H1 (cell line): Measurements from ENCODE around the gene WNT3A. TPM values are rescaled to one million over a fixed set of nuclear protein-coding genes. Genes with fewer than 3 reads are reported as not detected.

Source experiments
- CTCF ChIA-PET: fragments of 300-600 bp; sonication (Branson Sonifier 250); formaldehyde crosslinking; loops from one replicate; lab custom pipeline; 2021; ENCODE audit not compliant: partially characterized antibody; lab: Charles Lee
- POLR2A ChIA-PET: fragments of 300-600 bp; sonication (Branson Sonifier 250); formaldehyde crosslinking; loops from one replicate; lab custom pipeline; 2021; ENCODE audit warnings: inconsistent platforms; ENCODE audit not compliant: partially characterized antibody; lab: Charles Lee
- DNase-seq, 2 experiments: peaks; one replicate each; pipeline versions ENCODE4 v3.0.0 to v3.0.0-alpha.2; 2010 to 2022; ENCODE audit warnings: low spot score in 2 of 2, low read depth in 1 of 2, mixed read lengths in 1 of 2
- FAIRE-seq: peaks from 2 replicates; lab custom pipeline; 2011; peaks lifted over from hg19 to GRCh38; lab: Jason Lieb, UNC
- H2AFZ ChIP-seq: 2 replicates; pipeline ENCODE4 v1.8.1; 2012; ENCODE audit warnings: low read length, inconsistent platforms
- H2AK5ac ChIP-seq: 2 replicates; pipeline ENCODE4 v1.6.1; 2013; ENCODE audit warnings: low read depth, low read length
- H2BK120ac ChIP-seq: replicated peaks from 2 replicates; pipeline ENCODE3; 2013; ENCODE audit warnings: low read depth, low read length, inconsistent platforms
- H2BK12ac ChIP-seq: 2 replicates; pipeline ENCODE4 v1.6.1; 2013; ENCODE audit warnings: low read depth, low read length
- H2BK15ac ChIP-seq: 2 replicates; pipeline ENCODE4 v1.6.1; 2013; ENCODE audit warnings: low read length
- H2BK20ac ChIP-seq: 2 replicates; pipeline ENCODE4 v1.6.1; 2013; ENCODE audit warnings: low read length
- H2BK5ac ChIP-seq: 2 replicates; pipeline ENCODE4 v1.6.1; 2013; ENCODE audit warnings: low read depth, low read length
- H3K14ac ChIP-seq: 2 replicates; pipeline ENCODE4 v1.6.1; 2013; ENCODE audit warnings: inconsistent platforms; ENCODE audit not compliant: insufficient read length
- H3K18ac ChIP-seq: 2 replicates; pipeline ENCODE4 v1.6.1; 2013; ENCODE audit warnings: low read length; ENCODE audit errors: extremely low read depth
- H3K23ac ChIP-seq: 2 replicates; pipeline ENCODE4 v1.6.1; 2013; ENCODE audit warnings: inconsistent platforms; ENCODE audit not compliant: insufficient read length
- H3K23me2 ChIP-seq: 2 replicates; pipeline ENCODE4 v1.6.1; 2013; ENCODE audit warnings: low read depth, low read length
- H3K27ac ChIP-seq: 2 replicates; pipeline ENCODE4 v1.6.1; 2011; ENCODE audit warnings: low read depth, low read length, inconsistent platforms
- H3K27me3 ChIP-seq, 4 experiments: replicated peaks in 1 of 4; 1 replicate in 1 of 4; 2 replicates in 3 of 4; pipeline versions ENCODE4 v1.6.1 to v1.8.1; 2011 to 2013; ENCODE audit warnings: low read length in 3 of 4, mild to moderate bottlenecking in 3 of 4, inconsistent platforms in 2 of 4, mixed read lengths in 2 of 4, moderate library complexity in 1 of 4; ENCODE audit not compliant: control insufficient read depth in 3 of 4, insufficient read depth in 3 of 4; ENCODE audit errors: extremely low read depth in 1 of 4
- H3K36me3 ChIP-seq, 4 experiments: 2 replicates each; pipeline versions ENCODE4 v1.6.1 to v1.8.1; 2011 to 2013; ENCODE audit warnings: mild to moderate bottlenecking in 4 of 4, low read length in 3 of 4, moderate library complexity in 2 of 4, control low read depth in 1 of 4, inconsistent platforms in 1 of 4; ENCODE audit not compliant: insufficient read depth in 4 of 4, control insufficient read depth in 2 of 4
- H3K4ac ChIP-seq: replicated peaks from 2 replicates; pipeline ENCODE3; 2013; ENCODE audit warnings: low read length, low read depth, mixed read lengths, inconsistent platforms; ENCODE audit not compliant: insufficient read length
- H3K4me1 ChIP-seq, 4 experiments: replicated peaks in 1 of 4; 1 replicate in 1 of 4; 2 replicates in 3 of 4; pipeline versions ENCODE4 v1.6.1 to v1.8.1; 2011 to 2013; ENCODE audit warnings: low read length in 3 of 4, inconsistent platforms in 2 of 4, mixed read lengths in 1 of 4; ENCODE audit not compliant: insufficient read depth in 4 of 4, control insufficient read depth in 3 of 4
- H3K4me2 ChIP-seq, 2 experiments: 2 replicates each; pipeline versions ENCODE4 v1.6.1 to v1.8.1; 2011 to 2013; ENCODE audit warnings: low read depth in 2 of 2, low read length in 2 of 2, control low read depth in 1 of 2, inconsistent platforms in 1 of 2, mild to moderate bottlenecking in 1 of 2; ENCODE audit not compliant: insufficient read depth in 1 of 2
- H3K4me3 ChIP-seq, 4 experiments: fragments of 200-600, 300-600 bp in 1 of 4; sonication (generic), shearing (Covaris generic), sonication (Bioruptor Twin) in 1 of 4; 2 replicates each; pipeline versions ENCODE4 v1.5.1 to v1.8.1; 2011 to 2016; ENCODE audit warnings: low read length in 4 of 4, low read depth in 3 of 4, control low read depth in 2 of 4, inconsistent platforms in 2 of 4, mild to moderate bottlenecking in 2 of 4, mixed read lengths in 1 of 4, moderate library complexity in 1 of 4; ENCODE audit not compliant: insufficient read depth in 2 of 4; ENCODE audit errors: extremely low read depth in 1 of 4
- H3K56ac ChIP-seq: replicated peaks from 2 replicates; pipeline ENCODE3; 2013; ENCODE audit warnings: low read depth, mild to moderate bottlenecking, mixed read lengths, low read length, inconsistent platforms; ENCODE audit not compliant: insufficient read length
- H3K79me1 ChIP-seq: 2 replicates; pipeline ENCODE4 v1.6.1; 2013; ENCODE audit warnings: low read depth, low read length, control low read depth
- H3K79me2 ChIP-seq, 2 experiments: 2 replicates each; pipeline versions ENCODE4 v1.6.1 to v1.8.1; 2012 to 2013; ENCODE audit warnings: low read length in 2 of 2, mild to moderate bottlenecking in 2 of 2, inconsistent platforms in 1 of 2; ENCODE audit not compliant: insufficient read depth in 2 of 2, control insufficient read depth in 1 of 2
- H3K9ac ChIP-seq, 4 experiments: replicated peaks in 1 of 4; 1 replicate in 1 of 4; 2 replicates in 3 of 4; pipeline versions ENCODE4 v1.6.1 to v1.8.1; 2011 to 2013; ENCODE audit warnings: low read depth in 3 of 4, low read length in 3 of 4, control low read depth in 2 of 4, mild to moderate bottlenecking in 2 of 4, moderate library complexity in 2 of 4, inconsistent platforms in 1 of 4; ENCODE audit errors: extremely low read depth in 1 of 4
- H3K9me3 ChIP-seq, 2 experiments: 2 replicates each; pipeline versions ENCODE4 v1.6.1 to v1.8.1; 2012 to 2013; ENCODE audit warnings: mild to moderate bottlenecking in 2 of 2, moderate library complexity in 2 of 2, control low read depth in 1 of 2, inconsistent platforms in 1 of 2, low read depth in 1 of 2, low read length in 1 of 2, mixed read lengths in 1 of 2; ENCODE audit not compliant: insufficient read depth in 2 of 2
- H4K20me1 ChIP-seq, 2 experiments: replicated peaks in 1 of 2; 2 replicates each; pipeline versions ENCODE3 to v1.8.1; 2011 to 2013; ENCODE audit warnings: inconsistent platforms in 2 of 2, low read length in 2 of 2, mild to moderate bottlenecking in 1 of 2; ENCODE audit not compliant: insufficient read depth in 2 of 2, control insufficient read depth in 1 of 2
- H4K5ac ChIP-seq: 2 replicates; pipeline ENCODE4 v1.6.1; 2013; ENCODE audit warnings: low read length, low read depth, mixed read lengths, inconsistent platforms; ENCODE audit not compliant: insufficient read length
- H4K8ac ChIP-seq: 2 replicates; pipeline ENCODE4 v1.8.0; 2013; ENCODE audit warnings: mild to moderate bottlenecking, moderate library complexity, low read length, inconsistent platforms; ENCODE audit not compliant: insufficient read depth; ENCODE audit errors: extremely low read depth
- H4K91ac ChIP-seq: replicated peaks from 2 replicates; pipeline ENCODE3; 2013; ENCODE audit warnings: low read length, mixed read lengths, inconsistent platforms; ENCODE audit not compliant: insufficient read length
- ASH2L ChIP-seq: fragments of 200-600, 300-600 bp; sonication (generic); IDR thresholded peaks from one replicate; pipeline ENCODE4 v1.7.1; 2017; ENCODE audit warnings: low read length
- ATF2 ChIP-seq: IDR thresholded peaks from 2 replicates; pipeline ENCODE4 v1.6.1; 2012; ENCODE audit warnings: low read length, inconsistent platforms
- ATF3 ChIP-seq: IDR thresholded peaks from 2 replicates; pipeline ENCODE4 v1.6.1; 2011; ENCODE audit warnings: low read depth, mild to moderate bottlenecking, low read length; ENCODE audit not compliant: insufficient read depth
- CBX8 ChIP-seq: fragments of 300-800, 300-1000 bp; sonication (generic); IDR thresholded peaks from 2 replicates; pipeline ENCODE4 v1.7.1; 2016; ENCODE audit warnings: low read depth, low read length, borderline replicate concordance
- CEBPB ChIP-seq: IDR thresholded peaks from 2 replicates; pipeline ENCODE4 v1.6.1; 2012; ENCODE audit warnings: low read depth, low read length
- FOSL1 ChIP-seq: IDR thresholded peaks from 2 replicates; pipeline ENCODE4 v1.6.1; 2011; ENCODE audit warnings: mild to moderate bottlenecking, low read depth, low read length, moderate library complexity; ENCODE audit not compliant: insufficient read depth
- JUND ChIP-seq: IDR thresholded peaks from 2 replicates; pipeline ENCODE4 v1.6.1; 2011; ENCODE audit warnings: mild to moderate bottlenecking, improper control_type of control experiment, low read length
- RAD21 ChIP-seq, 2 experiments: IDR thresholded peaks in 1 of 2; conservative IDR thresholded peaks in 1 of 2; 2 replicates each; pipeline ENCODE4 v1.6.1; 2011; ENCODE audit warnings: low read depth in 2 of 2, low read length in 2 of 2, improper control_type of control experiment in 1 of 2, inconsistent platforms in 1 of 2, mild to moderate bottlenecking in 1 of 2, moderate library complexity in 1 of 2
- SIN3A ChIP-seq, 2 experiments: IDR thresholded peaks in 1 of 2; conservative IDR thresholded peaks in 1 of 2; 2 replicates each; pipeline ENCODE4 v1.6.1; 2011 to 2012; ENCODE audit warnings: low read length in 2 of 2, improper control_type of control experiment in 1 of 2, low read depth in 1 of 2, mild to moderate bottlenecking in 1 of 2
- SIRT6 ChIP-seq: IDR thresholded peaks from one replicate; pipeline ENCODE4 v1.7.1; 2012; ENCODE audit warnings: low read length, inconsistent platforms
- SP1 ChIP-seq: IDR thresholded peaks from 2 replicates; pipeline ENCODE4 v1.6.1; 2011; ENCODE audit warnings: low read depth, low read length
- SP4 ChIP-seq: IDR thresholded peaks from 2 replicates; pipeline ENCODE4 v1.6.1; 2012; ENCODE audit warnings: low read length, inconsistent platforms
- WGBS, 2 experiments: shearing (Covaris generic) in 1 of 2; methylation state at CpG; one replicate each; pipeline versions ENCODE4 v1.1.6 to v1.1.7; 2013 to 2015; ENCODE audit warnings: low lambda C conversion rate in 2 of 2, mixed read lengths in 2 of 2, inconsistent platforms in 1 of 2, low coverage in 1 of 2, missing lambda C conversion rate in 1 of 2; ENCODE audit not compliant: insufficient replicate concordance in 2 of 2, insufficient coverage in 1 of 2, insufficient read length in 1 of 2; ENCODE audit errors: extremely low coverage in 1 of 2, missing lambda C conversion rate in 1 of 2; 5-methylcytosine and 5-hydroxymethylcytosine counted together
- polyA plus RNA-seq, 7 experiments: library from polyadenylated mRNA; depleted of rRNA in 3 of 7; stranded (reverse) in 5 of 7; unstranded in 2 of 7; fragments of >200 nt in 5 of 7; fragments of 200-250 nt in 2 of 7; gene quantifications; 1 replicate in 5 of 7; 2 replicates in 1 of 7; 4 replicates in 1 of 7; pipeline versions ENCODE4 v1.2.1 to v1.2.3, GENCODE V29; 2011 to 2013; ENCODE audit warnings: missing spikeins in 2 of 7, mixed read lengths in 2 of 7
- total RNA-seq: library from RNA; stranded (reverse); fragmentation: NEBNext Ultra II Directional; extraction: Animal tissue kit (Norgen Biotek cat#: 25700); gene quantifications from 2 replicates; pipeline ENCODE4 v1.2.1, GENCODE V29; 2021

The WNT3A gene
- total and polyA plus RNA-seq, 2 of the 8 experiments (the other 6 are each of a cell fraction or from before 2014, with no cell fraction given): 0.08 to 0.19 TPM

- H3K79me1 ChIP-seq: no peaks in the 10 kb centered on the region
- no peak overlapping the region for H2BK120ac ChIP-seq
- no peak overlapping the region for H3K27ac ChIP-seq
- H4K20me1 ChIP-seq: peaks cover 2 to 10% of the 10 kb centered on the region in 2 experiments
- H3K18ac ChIP-seq: no peak overlapping the region
- H3K27me3 ChIP-seq: peaks cover 12 to 70% (median 51%) of the 10 kb centered on the region in 4 experiments
- no peak overlapping the region for H3K23ac ChIP-seq
- no peaks in the 10 kb centered on the region for H3K79me2 ChIP-seq
- no peak overlapping the region for H2BK15ac ChIP-seq
- 72 to 100% methylated on average over 2 of the region's 2 CpGs for WGBS, 2 experiments
- ChIA-PET POLR2A (no interaction called here), CTCF (interaction anchor here (1.0 to 4.4 kb wide), 2 partner anchors 36 to 43 kb away, joined by 4 to 20 read pairs; partner anchors contain the start of gene WNT3A)
- DNase-seq (peak in 1 of 2 experiments; percentile 4), FAIRE-seq (no peak)
- H3K9ac ChIP-seq: no peak overlapping the region
- no peak overlapping the region for H4K8ac ChIP-seq
- no peak overlapping the region for H2BK20ac ChIP-seq
- H2BK5ac ChIP-seq: no peak overlapping the region
- no peak overlapping the region for H4K5ac ChIP-seq
- no peak overlapping the region for H2AFZ ChIP-seq
- H3K36me3 ChIP-seq: no peaks in the 10 kb centered on the region
- H4K91ac ChIP-seq: no peak overlapping the region
- no peaks in the 10 kb centered on the region for H3K9me3 ChIP-seq
- H3K4me3 ChIP-seq: no peak overlapping the region
- H3K4ac ChIP-seq: no peak overlapping the region
- no peak overlapping the region for H2AK5ac ChIP-seq
- H3K23me2 ChIP-seq: peaks cover 22% of the 10 kb centered on the region
- H3K56ac ChIP-seq: peak overlapping the region; percentile 90
- H2BK12ac ChIP-seq: no peak overlapping the region
- no peak overlapping the region for H3K4me2 ChIP-seq
- H3K14ac ChIP-seq: no peak overlapping the region
- peaks cover 0 to 23% (median 9%) of the 10 kb centered on the region in 4 experiments; a peak in 5 of 7 replicates for H3K4me1 ChIP-seq
- no peak for TF ChIP-seq SIRT6
- TF ChIP-seq CEBPB: no peak
- TF ChIP-seq FOSL1: no peak
- no peak for TF ChIP-seq ASH2L
- TF ChIP-seq SP4: no peak
- no peak for TF ChIP-seq ATF3
- TF ChIP-seq SIN3A (conservative IDR thresholded peaks at IDR 0.05 in 1 of 2, IDR thresholded peaks at IDR 0.05 in 1 of 2; ENCODE audit: low read depth in 1 of 2, low read length in 2 of 2): no peak
- no peak for TF ChIP-seq ATF2
- no peak for TF ChIP-seq JUND
- TF ChIP-seq RAD21 (IDR thresholded peaks at IDR 0.05 in 1 of 2, conservative IDR thresholded peaks at IDR 0.05 in 1 of 2; ENCODE audit: low read depth in 2 of 2, low read length in 2 of 2): no peak
- no peak for TF ChIP-seq SP1
- no peak for TF ChIP-seq CBX8
These were observed 34.5 kb downstream of the WNT3A start for GRCh38 chr1:228041316-228041715.
